ENCODE measurements around the gene LSM14A.

- TF ChIP-seq CTCF (conservative IDR thresholded peaks at IDR 0.05 in 1 of 2, IDR thresholded peaks at IDR 0.05 in 1 of 2; ENCODE audit: low read depth in 1 of 2, low read length in 2 of 2) (no peak), EZH2 (IDR thresholded peaks at IDR 0.05; ENCODE audit: low read length, missing control alignments) (no peak)
Observed at GRCh38 chr19:34165295-34165738, 7.0 kb upstream of the LSM14A start.
